ENCODE results near the gene PLXNB2. TPM values are rescaled to one million over a fixed set of nuclear protein-coding genes. Genes with fewer than 3 reads are reported as not detected.

The PLXNB2 gene
- total RNA-seq, 1 donor from 2014 or later, result 352 TPM

DNA sequence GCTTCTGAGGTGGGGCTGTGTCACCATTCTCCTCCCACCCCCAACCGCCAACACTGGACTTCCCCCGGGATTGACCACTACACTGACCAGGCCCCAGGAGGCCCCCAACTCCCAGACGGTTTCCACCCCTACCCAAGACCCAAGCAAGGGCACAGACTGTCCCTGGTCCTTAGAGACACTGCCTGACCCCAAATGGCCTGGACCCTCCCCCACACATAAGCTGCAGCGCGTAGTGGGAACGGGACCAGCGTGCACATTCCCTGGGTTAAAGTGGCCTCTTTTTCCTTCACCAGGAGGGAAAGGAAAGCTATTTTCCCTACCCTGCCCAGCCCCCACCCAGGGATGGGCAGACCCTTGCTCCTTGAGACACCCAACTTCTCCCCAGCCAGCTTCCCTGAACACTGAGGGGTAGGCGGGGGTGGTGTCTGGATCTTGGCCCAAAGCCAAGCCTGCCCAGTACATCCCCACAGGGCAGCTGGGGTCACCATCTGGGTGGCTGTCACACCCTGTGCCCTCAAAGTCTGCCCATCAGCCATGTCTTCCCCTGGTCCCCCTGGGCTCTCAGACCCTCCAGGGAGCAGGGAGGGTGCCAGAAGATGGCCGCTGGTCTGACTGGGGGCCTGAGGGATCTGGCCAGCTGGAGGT lies 44.4 kb downstream of the PLXNB2 start:
- DNase-seq (ENCODE audit: extremely low spot score, unreplicated experiment), result no peak
- H3K4me1 Mint-ChIP-seq (ENCODE audit: unreplicated experiment), result peaks cover 5% of the 10 kb centered on the region
- TF ChIP-seq, protein P1, sequence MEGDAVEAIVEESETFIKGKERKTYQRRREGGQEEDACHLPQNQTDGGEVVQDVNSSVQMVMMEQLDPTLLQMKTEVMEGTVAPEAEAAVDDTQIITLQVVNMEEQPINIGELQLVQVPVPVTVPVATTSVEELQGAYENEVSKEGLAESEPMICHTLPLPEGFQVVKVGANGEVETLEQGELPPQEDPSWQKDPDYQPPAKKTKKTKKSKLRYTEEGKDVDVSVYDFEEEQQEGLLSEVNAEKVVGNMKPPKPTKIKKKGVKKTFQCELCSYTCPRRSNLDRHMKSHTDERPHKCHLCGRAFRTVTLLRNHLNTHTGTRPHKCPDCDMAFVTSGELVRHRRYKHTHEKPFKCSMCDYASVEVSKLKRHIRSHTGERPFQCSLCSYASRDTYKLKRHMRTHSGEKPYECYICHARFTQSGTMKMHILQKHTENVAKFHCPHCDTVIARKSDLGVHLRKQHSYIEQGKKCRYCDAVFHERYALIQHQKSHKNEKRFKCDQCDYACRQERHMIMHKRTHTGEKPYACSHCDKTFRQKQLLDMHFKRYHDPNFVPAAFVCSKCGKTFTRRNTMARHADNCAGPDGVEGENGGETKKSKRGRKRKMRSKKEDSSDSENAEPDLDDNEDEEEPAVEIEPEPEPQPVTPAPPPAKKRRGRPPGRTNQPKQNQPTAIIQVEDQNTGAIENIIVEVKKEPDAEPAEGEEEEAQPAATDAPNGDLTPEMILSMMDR (conservative IDR thresholded peaks at IDR 0.05), result no peak
- H3K4me3 Mint-ChIP-seq, result no peak overlapping the region
- peaks cover 17% of the 10 kb centered on the region for H3K27me3 Mint-ChIP-seq
- H3K9me3 Mint-ChIP-seq, result no peaks in the 10 kb centered on the region
- no peaks in the 10 kb centered on the region for H3K36me3 Mint-ChIP-seq
- H3K27ac Mint-ChIP-seq, result no peak overlapping the region

DNA sequence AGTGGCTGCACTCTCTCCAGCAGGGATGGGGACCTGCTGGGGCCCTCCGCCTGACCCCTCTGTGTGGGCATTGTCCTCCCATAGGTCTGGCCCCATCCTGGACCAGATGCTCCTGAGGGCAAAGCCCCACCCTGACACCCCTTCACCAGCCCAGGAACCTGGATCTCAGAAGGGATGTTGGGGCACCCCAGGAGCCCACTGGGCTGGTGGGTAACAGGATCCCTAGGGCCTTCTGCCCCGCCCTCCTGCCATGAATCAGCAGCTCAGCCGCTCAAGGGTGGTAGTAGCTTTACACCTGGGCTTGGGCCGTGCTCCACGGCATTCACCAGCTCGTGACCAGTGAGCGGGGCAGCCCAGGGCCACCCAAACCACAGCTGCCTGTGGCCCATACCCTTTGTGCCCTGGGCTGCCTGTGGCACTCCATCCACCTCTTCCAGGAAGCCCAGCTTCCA lies 45.0 kb downstream of the PLXNB2 start:
- no peak overlapping the region for H3K27ac Mint-ChIP-seq
- peak overlapping the region; percentile 78 for H3K4me3 Mint-ChIP-seq
- TF ChIP-seq, protein P1 (conservative IDR thresholded peaks at IDR 0.05), result no peak
- H3K9me3 Mint-ChIP-seq, result no peaks in the 10 kb centered on the region
- H3K36me3 Mint-ChIP-seq, result no peaks in the 10 kb centered on the region
- DNase-seq (ENCODE audit: extremely low spot score, unreplicated experiment), result no peak
- H3K27me3 Mint-ChIP-seq, result peaks cover 16% of the 10 kb centered on the region
- H3K4me1 Mint-ChIP-seq (ENCODE audit: unreplicated experiment), result peaks cover 5% of the 10 kb centered on the region

DNA sequence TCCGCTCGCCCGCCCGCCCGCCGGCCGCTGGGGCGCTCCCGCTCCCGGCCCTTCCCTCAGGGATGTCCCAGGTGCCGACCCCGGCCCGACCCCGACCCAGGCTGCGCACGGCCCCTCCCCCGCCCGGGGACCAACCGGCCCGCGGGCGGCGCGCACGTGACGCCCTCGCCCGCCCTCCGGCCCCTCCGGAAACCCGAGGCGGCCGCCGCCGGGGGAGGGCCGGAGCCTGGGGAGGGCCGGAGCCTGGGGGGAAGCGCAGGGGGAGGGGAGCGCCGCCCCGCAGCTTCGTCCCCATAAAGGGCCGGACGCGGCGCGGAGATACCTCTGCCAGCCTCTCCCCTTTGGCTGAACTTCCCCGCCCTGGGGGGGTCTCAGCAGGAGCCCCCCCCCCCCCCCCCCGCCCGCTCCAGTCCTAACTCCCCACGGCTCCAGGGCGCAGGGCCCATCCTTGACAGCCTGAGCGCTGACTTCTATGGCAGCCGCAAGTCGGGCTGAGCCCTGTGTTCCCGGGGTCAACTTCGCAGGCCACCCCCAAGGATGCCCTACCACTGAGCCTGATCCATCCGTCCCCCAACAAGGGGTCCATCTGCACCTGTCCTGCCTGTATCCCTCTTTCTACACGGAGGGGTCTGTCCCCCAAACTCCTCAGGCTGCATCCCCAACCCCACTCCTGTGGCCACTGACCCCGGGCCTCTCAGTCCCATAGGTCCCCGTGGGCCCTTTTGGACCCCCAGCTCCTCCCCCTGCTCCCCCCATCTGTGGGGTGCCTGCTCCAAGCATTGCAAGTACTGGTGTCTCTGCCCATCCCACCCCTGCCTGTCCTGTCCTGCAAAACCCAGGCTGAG lies 45.6 kb downstream of the PLXNB2 start, which contains the start of gene MAPK12:
Gene MAPK12 (minus strand): TSS at position 69 of the 845 bp plus-strand sequence. CDS start 174 bp downstream, outside the sequence.
- no peaks in the 10 kb centered on the region for H3K36me3 Mint-ChIP-seq
- TF ChIP-seq, protein P1 (conservative IDR thresholded peaks at IDR 0.05), result no peak
- H3K27ac Mint-ChIP-seq, result no peak within 1 kb of the TSS
- H3K4me3 Mint-ChIP-seq, result peak within 1 kb of the TSS; percentile 78
- no peaks in the 10 kb centered on the region for H3K9me3 Mint-ChIP-seq
- peaks cover 16% of the 10 kb centered on the region for H3K27me3 Mint-ChIP-seq
- DNase-seq (ENCODE audit: extremely low spot score, unreplicated experiment), result no peak
- H3K4me1 Mint-ChIP-seq (ENCODE audit: unreplicated experiment), result peaks cover 5% of the 10 kb centered on the region

DNA sequence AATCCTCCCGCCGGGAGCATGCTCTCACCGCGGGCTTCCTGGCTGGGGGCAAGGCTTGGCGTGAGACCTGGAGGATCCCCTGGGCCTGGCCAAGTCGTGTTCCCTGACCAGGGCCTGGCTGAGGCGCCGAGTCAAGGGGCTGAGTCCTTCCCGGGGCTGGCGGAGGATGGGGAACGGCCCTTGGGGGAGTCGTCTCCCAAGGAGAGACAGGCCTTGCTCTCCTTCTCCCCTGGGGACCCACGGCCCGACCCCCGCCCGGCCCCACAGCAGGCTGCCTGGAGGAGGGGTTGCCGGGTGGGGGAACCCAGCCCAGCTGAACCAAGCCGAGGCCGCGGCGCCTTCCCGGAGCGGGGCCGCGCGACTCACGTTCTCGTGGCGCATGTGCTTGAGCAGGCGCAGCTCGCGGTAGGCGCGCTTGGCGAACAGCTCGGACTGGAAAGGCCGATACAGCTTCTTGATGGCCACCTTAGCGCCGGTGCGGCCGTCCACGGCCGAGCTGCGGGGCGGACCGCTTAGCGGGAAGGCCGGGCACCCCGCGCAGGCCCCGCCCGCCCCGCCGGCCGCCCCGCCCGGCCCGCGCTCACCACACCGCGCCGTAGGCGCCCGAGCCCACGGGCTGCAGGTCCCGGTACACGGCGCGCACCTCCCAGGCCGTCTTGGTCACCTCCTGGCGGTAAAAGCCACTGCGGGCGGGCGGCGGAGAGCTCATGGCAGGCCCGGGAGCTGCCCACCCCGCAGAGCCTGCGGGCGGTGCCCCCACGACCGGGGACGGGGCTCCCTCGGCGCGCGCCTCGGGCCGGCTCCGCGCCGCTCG lies 46.4 kb downstream of the PLXNB2 start:
- DNase-seq (ENCODE audit: extremely low spot score, unreplicated experiment), result no peak
- H3K27ac Mint-ChIP-seq, result no peak overlapping the region
- H3K27me3 Mint-ChIP-seq, result peaks cover 13% of the 10 kb centered on the region
- H3K9me3 Mint-ChIP-seq, result no peaks in the 10 kb centered on the region
- peaks cover 5% of the 10 kb centered on the region for H3K4me1 Mint-ChIP-seq (ENCODE audit: unreplicated experiment)
- peak overlapping the region; percentile 73 for H3K4me3 Mint-ChIP-seq
- TF ChIP-seq, protein P1 (conservative IDR thresholded peaks at IDR 0.05), result no peak
- H3K36me3 Mint-ChIP-seq, result no peaks in the 10 kb centered on the region

DNA sequence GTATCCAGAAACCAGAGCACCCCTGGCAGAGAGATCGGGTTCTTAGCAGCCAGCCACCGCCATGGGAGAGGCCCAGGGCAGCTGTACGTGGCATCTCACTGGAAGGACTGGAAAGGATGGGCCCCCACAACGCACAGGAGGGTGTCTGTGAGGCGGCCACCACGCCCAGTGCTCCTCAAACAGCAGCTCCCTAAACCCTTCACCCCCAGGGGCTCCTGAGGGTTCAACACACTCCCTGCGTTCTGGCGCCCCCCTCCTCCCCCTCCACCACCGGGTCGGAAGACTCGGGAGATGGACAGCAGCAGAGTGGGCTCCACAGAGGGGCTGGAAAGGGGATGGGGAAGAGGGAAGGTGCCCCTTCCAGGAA lies 47.0 kb downstream of the PLXNB2 start:
- DNase-seq (ENCODE audit: extremely low spot score, unreplicated experiment), result no peak
- H3K4me3 Mint-ChIP-seq, result peak overlapping the region; percentile 73
- no peaks in the 10 kb centered on the region for H3K36me3 Mint-ChIP-seq
- H3K27me3 Mint-ChIP-seq, result peaks cover 13% of the 10 kb centered on the region
- H3K27ac Mint-ChIP-seq, result no peak overlapping the region
- TF ChIP-seq, protein P1 (conservative IDR thresholded peaks at IDR 0.05), result no peak
- no peaks in the 10 kb centered on the region for H3K9me3 Mint-ChIP-seq
- H3K4me1 Mint-ChIP-seq (ENCODE audit: unreplicated experiment), result peaks cover 5% of the 10 kb centered on the region

All from type B pancreatic cell (in vitro differentiated cells).